ENCODE measurements around the gene AP4S1. TPM values are rescaled to one million over a fixed set of nuclear protein-coding genes. Genes with fewer than 3 reads are reported as not detected.
"Not testable (repeated sequence)": the region's sequence is repeated elsewhere in the genome, so short reads cannot be mapped to it uniquely, and the experiment has no call there.

Gene AP4S1
- total and polyA plus RNA-seq, 11 donors: 6.4 to 11.9 (median 8.6) TPM

DNA sequence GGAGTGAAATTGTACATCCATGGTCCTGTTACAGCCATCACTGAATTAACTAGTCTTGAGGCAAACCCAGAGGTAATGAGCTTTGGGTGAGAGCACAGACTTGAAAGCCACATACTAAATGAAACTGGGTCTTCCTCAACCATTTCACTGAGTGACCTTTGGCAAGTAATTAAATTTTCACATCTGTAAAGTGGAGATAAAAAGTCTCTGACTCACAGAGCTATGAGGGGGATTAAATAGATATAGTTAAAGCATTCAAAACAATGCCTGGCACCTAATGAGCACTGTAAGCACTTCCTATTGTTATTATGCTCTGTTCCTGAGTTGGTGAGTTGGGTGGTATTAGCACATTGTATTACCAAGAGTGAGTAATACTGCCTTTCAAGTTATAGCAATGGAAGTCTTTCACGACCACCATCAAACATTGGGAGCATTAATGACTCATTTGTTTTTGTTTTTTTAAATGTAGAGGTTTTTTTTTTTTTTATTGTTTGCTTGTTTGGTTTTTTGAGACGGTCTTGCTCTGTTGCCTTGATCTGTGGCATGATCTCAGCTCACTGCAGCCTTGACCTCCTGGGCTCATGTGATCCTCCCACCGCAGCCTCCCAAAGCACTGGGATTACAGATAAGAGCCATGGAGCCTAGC is 13.2 kb downstream of the AP4S1 start:
- Histone ChIP-seq H3K9me3 (no peaks in the 10 kb centered on the region), H3K27ac (no peak overlapping the region), H3K4me3 (no peak overlapping the region), H3K4me1 (peaks cover 0 to 9% (median 0%) of the 10 kb centered on the region in 12 donors), H3K27me3 (no peaks in the 10 kb centered on the region), H3K36me3 (peaks cover 0 to 15% (median 0%) of the 10 kb centered on the region in 9 donors)
- ATAC-seq: peak in 3 of 4 donors; percentile 72 to 80 (median 75)
- DNase-seq: no peak
- WGBS, 4 donors: 46 to 63% (median 55%) methylated on average over 2 to 3 of the region's 3 CpGs
- intact Hi-C loops (cut with DNase I): no loop called here
- TF ChIP-seq POLR2A (IDR thresholded peaks at IDR 0.05): no peak
- TF ChIP-seq, protein P1, sequence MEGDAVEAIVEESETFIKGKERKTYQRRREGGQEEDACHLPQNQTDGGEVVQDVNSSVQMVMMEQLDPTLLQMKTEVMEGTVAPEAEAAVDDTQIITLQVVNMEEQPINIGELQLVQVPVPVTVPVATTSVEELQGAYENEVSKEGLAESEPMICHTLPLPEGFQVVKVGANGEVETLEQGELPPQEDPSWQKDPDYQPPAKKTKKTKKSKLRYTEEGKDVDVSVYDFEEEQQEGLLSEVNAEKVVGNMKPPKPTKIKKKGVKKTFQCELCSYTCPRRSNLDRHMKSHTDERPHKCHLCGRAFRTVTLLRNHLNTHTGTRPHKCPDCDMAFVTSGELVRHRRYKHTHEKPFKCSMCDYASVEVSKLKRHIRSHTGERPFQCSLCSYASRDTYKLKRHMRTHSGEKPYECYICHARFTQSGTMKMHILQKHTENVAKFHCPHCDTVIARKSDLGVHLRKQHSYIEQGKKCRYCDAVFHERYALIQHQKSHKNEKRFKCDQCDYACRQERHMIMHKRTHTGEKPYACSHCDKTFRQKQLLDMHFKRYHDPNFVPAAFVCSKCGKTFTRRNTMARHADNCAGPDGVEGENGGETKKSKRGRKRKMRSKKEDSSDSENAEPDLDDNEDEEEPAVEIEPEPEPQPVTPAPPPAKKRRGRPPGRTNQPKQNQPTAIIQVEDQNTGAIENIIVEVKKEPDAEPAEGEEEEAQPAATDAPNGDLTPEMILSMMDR (IDR thresholded peaks at IDR 0.05): no peak

- Histone ChIP-seq H3K9me3 (no peaks in the 10 kb centered on the region), H3K27me3 (no peaks in the 10 kb centered on the region), H3K27ac (no peak overlapping the region), H3K36me3 (peaks cover 0 to 7% (median 0%) of the 10 kb centered on the region in 9 donors), H3K4me1 (peaks cover 0 to 9% (median 0%) of the 10 kb centered on the region in 12 donors), H3K4me3 (no peak overlapping the region)
- TF ChIP-seq, protein P1 (IDR thresholded peaks at IDR 0.05): no peak
- TF ChIP-seq POLR2A (IDR thresholded peaks at IDR 0.05): no peak
- WGBS, 4 donors: 88 to 97% (median 95%) methylated on average over 1 of the region's 1 CpG
- intact Hi-C loops (cut with DNase I): no loop called here
- DNase-seq: no peak
- ATAC-seq: no peak
Measured at GRCh38 chr14:31042300-31042699, 16.9 kb downstream of the AP4S1 start.

GRCh38 chr14:31042893-31043292 is 17.4 kb downstream of the AP4S1 start:
- DNase-seq; H3K36me3 ChIP-seq; ATAC-seq; H3K9me3 ChIP-seq; H3K4me1 ChIP-seq; intact Hi-C loops (cut with DNase I); H3K27me3 ChIP-seq; H3K27ac ChIP-seq; H3K4me3 ChIP-seq: not testable (repeated sequence)
- 89 to 95% (median 91%) methylated on average over 10 of the region's 10 CpGs for WGBS, 4 donors

DNA sequence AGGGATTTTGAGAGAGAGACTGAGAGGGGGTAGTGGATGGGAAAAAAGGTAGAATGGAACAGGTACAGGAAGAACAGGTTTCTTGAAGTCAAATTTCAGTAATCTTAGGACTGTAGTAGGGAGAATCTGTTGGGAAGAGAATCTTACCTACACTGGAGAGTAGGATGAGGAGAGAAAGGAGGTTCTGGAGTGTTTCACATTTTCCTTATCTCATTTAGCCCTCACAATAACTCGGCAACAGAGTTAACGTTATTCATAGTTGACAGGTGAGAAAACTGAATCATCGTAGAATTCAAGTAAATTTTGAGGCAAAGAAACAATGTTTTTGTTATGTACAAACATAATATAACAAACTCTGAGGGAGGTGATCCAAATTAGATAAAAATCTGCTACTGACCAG is 17.9 kb downstream of the AP4S1 start:
- Histone ChIP-seq H3K4me1 (peaks cover 0 to 3% (median 0%) of the 10 kb centered on the region in 12 donors), H3K9me3 (peaks cover 0 to 1% (median 0%) of the 10 kb centered on the region in 12 donors), H3K4me3 (no peak overlapping the region), H3K27me3 (no peaks in the 10 kb centered on the region), H3K36me3 (no peaks in the 10 kb centered on the region), H3K27ac (no peak overlapping the region)
- WGBS, 4 donors: 54 to 62% (median 57%) methylated on average over 3 of the region's 3 CpGs
- DNase-seq (no peak), ATAC-seq (no peak)
- intact Hi-C loops (cut with DNase I): no loop called here
- no peak for TF ChIP-seq POLR2A (IDR thresholded peaks at IDR 0.05)
- TF ChIP-seq, protein P1 (IDR thresholded peaks at IDR 0.05): no peak
